ENCODE measurements around the gene TMED10. TPM values are rescaled to one million over a fixed set of nuclear protein-coding genes. Genes with fewer than 3 reads are reported as not detected.
"Not testable (repeated sequence)": the region's sequence is repeated elsewhere in the genome, so short reads cannot be mapped to it uniquely, and the experiment has no call there.

Gene TMED10
- total RNA-seq, 1 donor from 2014 or later, result 303 TPM

DNA sequence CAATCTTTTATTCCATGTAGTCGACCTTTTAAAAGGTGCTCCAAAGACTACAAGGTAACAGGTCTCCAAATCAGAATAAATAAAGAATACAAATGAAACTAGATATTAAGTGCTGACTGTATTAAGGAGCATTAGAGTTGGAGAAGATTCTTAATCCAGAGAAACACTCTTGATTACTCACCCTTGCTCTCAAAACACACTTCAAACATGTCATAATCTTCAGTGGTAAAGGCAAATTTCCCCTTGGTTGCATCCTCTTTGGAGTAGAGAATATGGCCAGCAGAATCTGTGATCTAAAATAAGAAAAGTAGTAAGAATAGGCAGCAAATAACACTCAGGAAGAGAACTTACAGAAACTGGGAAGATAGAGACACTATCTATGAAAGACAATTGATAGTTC is 24.6 kb downstream of the TMED10 start:
- H3K27ac ChIP-seq, result no peak overlapping the region
- peaks cover 17% of the 10 kb centered on the region for H3K4me1 ChIP-seq
- intact Hi-C loops (cut with DNase I), result no loop called here
- no peak overlapping the region for H3K4me3 ChIP-seq
- peaks cover 31% of the 10 kb centered on the region for H3K36me3 ChIP-seq
- DNase-seq (no peak), ATAC-seq (no peak)
- no peaks in the 10 kb centered on the region for H3K27me3 ChIP-seq
- no peaks in the 10 kb centered on the region for H3K9me3 ChIP-seq
- TF ChIP-seq, protein P1, sequence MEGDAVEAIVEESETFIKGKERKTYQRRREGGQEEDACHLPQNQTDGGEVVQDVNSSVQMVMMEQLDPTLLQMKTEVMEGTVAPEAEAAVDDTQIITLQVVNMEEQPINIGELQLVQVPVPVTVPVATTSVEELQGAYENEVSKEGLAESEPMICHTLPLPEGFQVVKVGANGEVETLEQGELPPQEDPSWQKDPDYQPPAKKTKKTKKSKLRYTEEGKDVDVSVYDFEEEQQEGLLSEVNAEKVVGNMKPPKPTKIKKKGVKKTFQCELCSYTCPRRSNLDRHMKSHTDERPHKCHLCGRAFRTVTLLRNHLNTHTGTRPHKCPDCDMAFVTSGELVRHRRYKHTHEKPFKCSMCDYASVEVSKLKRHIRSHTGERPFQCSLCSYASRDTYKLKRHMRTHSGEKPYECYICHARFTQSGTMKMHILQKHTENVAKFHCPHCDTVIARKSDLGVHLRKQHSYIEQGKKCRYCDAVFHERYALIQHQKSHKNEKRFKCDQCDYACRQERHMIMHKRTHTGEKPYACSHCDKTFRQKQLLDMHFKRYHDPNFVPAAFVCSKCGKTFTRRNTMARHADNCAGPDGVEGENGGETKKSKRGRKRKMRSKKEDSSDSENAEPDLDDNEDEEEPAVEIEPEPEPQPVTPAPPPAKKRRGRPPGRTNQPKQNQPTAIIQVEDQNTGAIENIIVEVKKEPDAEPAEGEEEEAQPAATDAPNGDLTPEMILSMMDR (IDR thresholded peaks at IDR 0.05), result no peak

DNA sequence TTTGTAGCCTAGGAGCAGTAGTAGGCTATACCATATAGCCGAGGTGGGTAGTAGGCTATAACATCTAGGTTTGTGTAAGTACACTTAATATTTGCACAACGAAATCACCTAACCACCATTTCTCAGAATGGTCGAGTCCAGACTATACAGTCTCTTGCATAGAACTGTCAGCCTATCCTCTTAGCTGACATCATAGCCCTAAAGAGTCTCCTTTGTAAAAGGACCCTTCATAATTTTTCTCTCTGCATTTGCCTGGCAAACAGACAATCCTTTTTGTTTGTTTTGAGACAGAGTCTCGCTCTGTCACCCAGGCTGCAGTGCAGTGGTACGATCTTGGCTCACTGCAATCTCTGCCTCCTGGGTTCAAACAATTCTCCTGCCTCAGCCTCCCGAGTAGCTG is 25.8 kb downstream of the TMED10 start:
- DNase-seq; H3K9me3 ChIP-seq; H3K27me3 ChIP-seq; H3K27ac ChIP-seq; H3K4me3 ChIP-seq; ATAC-seq; intact Hi-C loops (cut with DNase I): not testable (repeated sequence)
- H3K36me3 ChIP-seq, result peaks cover 33% of the 10 kb centered on the region
- H3K4me1 ChIP-seq, result peaks cover 29% of the 10 kb centered on the region

- intact Hi-C loops (cut with DNase I), result no loop called here
- Histone ChIP-seq H3K27me3 (no peaks in the 10 kb centered on the region), H3K9me3 (no peaks in the 10 kb centered on the region), H3K36me3 (peaks cover 38% of the 10 kb centered on the region), H3K4me3 (no peak overlapping the region), H3K4me1 (peaks cover 30% of the 10 kb centered on the region), H3K27ac (no peak overlapping the region)
- TF ChIP-seq, protein P1 (IDR thresholded peaks at IDR 0.05), result no peak
- no peak for DNase-seq
- peak; percentile 22 for ATAC-seq
Observed at GRCh38 chr14:75150150-75150549, 26.3 kb downstream of the TMED10 start.

DNA sequence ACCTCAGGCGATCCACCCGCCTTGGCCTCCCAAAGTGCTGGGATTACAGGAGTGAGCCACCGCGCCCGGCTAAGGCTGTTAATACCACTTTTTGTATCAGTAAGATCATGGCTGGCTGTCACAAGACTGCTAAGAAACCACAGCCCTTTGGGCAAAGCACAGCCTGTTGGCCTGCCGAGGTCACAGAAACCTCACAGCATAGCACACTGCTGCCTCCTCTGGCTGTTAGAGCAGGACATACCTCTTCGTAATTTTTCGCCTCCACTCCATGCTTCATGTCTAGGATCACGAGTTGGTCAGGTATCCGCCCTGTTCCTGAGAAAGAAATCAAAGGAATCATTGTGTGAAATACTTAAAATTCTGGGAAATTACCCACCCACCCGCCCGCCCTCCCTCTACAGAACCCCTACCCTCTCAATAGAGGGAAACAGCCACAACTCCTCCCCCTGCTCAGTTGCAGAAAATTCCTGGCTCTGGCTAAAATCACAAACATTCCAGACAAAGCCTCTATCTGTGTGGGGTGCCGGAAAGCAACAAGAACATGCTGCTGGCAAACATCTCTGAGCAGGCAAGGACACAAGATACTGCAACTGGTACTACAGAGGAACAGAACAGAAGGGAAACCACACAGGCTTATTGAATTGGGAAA is 28.9 kb downstream of the TMED10 start:
- Histone ChIP-seq H3K9me3 (no peaks in the 10 kb centered on the region), H3K27ac (peak overlapping the region; percentile 83), H3K4me3 (peak overlapping the region; percentile 7), H3K4me1 (peaks cover 53% of the 10 kb centered on the region), H3K36me3 (peaks cover 38% of the 10 kb centered on the region), H3K27me3 (no peaks in the 10 kb centered on the region)
- peak; percentile 94 for ATAC-seq
- TF ChIP-seq, protein P1 (IDR thresholded peaks at IDR 0.05), result peak; percentile 53
- DNase-seq, result peak; percentile 82
- intact Hi-C loops (cut with DNase I), result no loop called here

- peak; percentile 76 for ATAC-seq
- H3K9me3 ChIP-seq, result no peaks in the 10 kb centered on the region
Observed at GRCh38 chr14:75144944-75145343, 31.5 kb downstream of the TMED10 start.

More at GRCh38 chr14:75144944-75145343, 31.5 kb downstream of the TMED10 start:
- Histone ChIP-seq H3K27me3 (no peaks in the 10 kb centered on the region), H3K27ac (peak overlapping the region; percentile 24), H3K4me3 (no peak overlapping the region), H3K36me3 (peaks cover 17% of the 10 kb centered on the region), H3K4me1 (peaks cover 71% of the 10 kb centered on the region)
- DNase-seq, result no peak
- intact Hi-C loops (cut with DNase I), result no loop called here
- TF ChIP-seq, protein P1 (IDR thresholded peaks at IDR 0.05), result no peak

Data from upper lobe of right lung (tissue), 1 donor.